ENCODE data around the gene LMO2.

The LMO2 gene

GRCh38 chr11:33916736-33917135, 24.9 kb upstream of the LMO2 start:
- TF ChIP-seq CTCF (IDR thresholded peaks at IDR 0.05; ENCODE audit: poor library complexity, severe bottlenecking) = no peak
- Histone ChIP-seq H3K27ac (ENCODE audit: poor library complexity, severe bottlenecking) (no peak overlapping the region), H3K27me3 (ENCODE audit: insufficient read depth, poor library complexity, severe bottlenecking) (no peaks in the 10 kb centered on the region), H3K4me3 (ENCODE audit: severe bottlenecking) (no peak overlapping the region), H3K36me3 (ENCODE audit: low read depth) (no peaks in the 10 kb centered on the region), H3K4me1 (ENCODE audit: insufficient read depth, poor library complexity, severe bottlenecking) (peaks cover 2% of the 10 kb centered on the region), H3K9me3 (ENCODE audit: severe bottlenecking) (peaks cover 4% of the 10 kb centered on the region)
- ATAC-seq (ENCODE audit: low read depth) (no peak), DNase-seq (ENCODE audit: low spot score) (no peak)

DNA sequence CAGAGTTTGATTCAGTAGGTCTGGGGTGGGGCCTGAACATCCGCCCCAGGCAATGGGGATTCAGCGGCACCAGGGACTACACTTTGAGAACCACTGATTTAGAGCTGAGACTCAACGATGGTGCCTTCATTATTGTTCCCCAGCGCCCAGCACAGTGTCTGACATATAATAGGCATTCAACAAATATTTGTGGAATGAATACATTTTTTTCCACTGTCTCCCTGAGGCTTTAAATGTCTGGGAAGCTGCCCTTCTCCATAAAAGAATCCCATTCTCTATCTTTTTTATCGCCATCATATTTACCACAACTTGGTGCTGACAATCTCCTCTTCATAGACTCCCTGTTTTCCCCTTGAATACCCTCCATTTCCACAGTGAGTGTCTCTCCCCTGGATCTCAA, 23.6 kb upstream of the LMO2 start:
- ATAC-seq (ENCODE audit: low read depth) = no peak
- H3K27ac ChIP-seq (ENCODE audit: poor library complexity, severe bottlenecking) = no peak overlapping the region

DNA sequence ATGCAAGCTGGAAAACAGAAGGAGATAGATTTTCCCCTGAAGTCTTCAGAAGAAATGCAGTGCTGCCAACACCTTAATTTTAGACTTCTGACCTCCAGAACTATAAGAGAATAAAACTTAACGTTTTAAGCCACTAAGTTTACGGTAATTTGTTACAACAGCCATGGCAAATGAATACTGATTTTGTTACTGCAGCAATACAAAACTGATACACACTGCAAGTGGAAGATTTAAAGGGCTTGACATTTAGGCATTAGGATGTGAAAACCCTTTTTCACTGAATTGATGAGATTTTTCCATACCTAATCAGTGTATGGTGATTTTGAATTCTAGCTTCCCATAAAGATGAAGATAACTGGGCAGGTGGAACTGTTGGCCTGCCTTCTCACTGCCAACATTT, 22.1 kb upstream of the LMO2 start:
- Histone ChIP-seq H3K4me3 (ENCODE audit: severe bottlenecking) (no peak overlapping the region), H3K27ac (ENCODE audit: poor library complexity, severe bottlenecking) (no peak overlapping the region), H3K4me1 (ENCODE audit: insufficient read depth, poor library complexity, severe bottlenecking) (peaks cover 2% of the 10 kb centered on the region), H3K36me3 (ENCODE audit: low read depth) (no peaks in the 10 kb centered on the region), H3K9me3 (ENCODE audit: severe bottlenecking) (peaks cover 4% of the 10 kb centered on the region), H3K27me3 (ENCODE audit: insufficient read depth, poor library complexity, severe bottlenecking) (no peaks in the 10 kb centered on the region)
- no peak for ATAC-seq (ENCODE audit: low read depth)
- no peak for TF ChIP-seq CTCF (IDR thresholded peaks at IDR 0.05; ENCODE audit: poor library complexity, severe bottlenecking)
- DNase-seq (ENCODE audit: low spot score) = no peak

More for the DNA sequence above, 23.6 kb upstream of the LMO2 start:
- H3K36me3 ChIP-seq (ENCODE audit: low read depth) = no peaks in the 10 kb centered on the region
- DNase-seq (ENCODE audit: low spot score) = no peak
- H3K4me3 ChIP-seq (ENCODE audit: severe bottlenecking) = no peak overlapping the region
- peaks cover 2% of the 10 kb centered on the region for H3K4me1 ChIP-seq (ENCODE audit: insufficient read depth, poor library complexity, severe bottlenecking)
- peaks cover 4% of the 10 kb centered on the region for H3K9me3 ChIP-seq (ENCODE audit: severe bottlenecking)
- TF ChIP-seq CTCF (IDR thresholded peaks at IDR 0.05; ENCODE audit: poor library complexity, severe bottlenecking) = no peak
- H3K27me3 ChIP-seq (ENCODE audit: insufficient read depth, poor library complexity, severe bottlenecking) = no peaks in the 10 kb centered on the region

- Histone ChIP-seq H3K36me3 (ENCODE audit: low read depth) (no peaks in the 10 kb centered on the region), H3K27me3 (ENCODE audit: insufficient read depth, poor library complexity, severe bottlenecking) (no peaks in the 10 kb centered on the region), H3K27ac (ENCODE audit: poor library complexity, severe bottlenecking) (no peak overlapping the region), H3K4me3 (ENCODE audit: severe bottlenecking) (no peak overlapping the region), H3K9me3 (ENCODE audit: severe bottlenecking) (peaks cover 4% of the 10 kb centered on the region), H3K4me1 (ENCODE audit: insufficient read depth, poor library complexity, severe bottlenecking) (peaks cover 2% of the 10 kb centered on the region)
- no peak for TF ChIP-seq CTCF (IDR thresholded peaks at IDR 0.05; ENCODE audit: poor library complexity, severe bottlenecking)
- ATAC-seq (ENCODE audit: low read depth) = peak; percentile 99
- no peak for DNase-seq (ENCODE audit: low spot score)
Measured at GRCh38 chr11:33912405-33913361, 20.8 kb upstream of the LMO2 start.

GRCh38 chr11:33910958-33911339, 19.1 kb upstream of the LMO2 start:
- no peaks in the 10 kb centered on the region for H3K36me3 ChIP-seq (ENCODE audit: low read depth)
- ATAC-seq (ENCODE audit: low read depth) (no peak), DNase-seq (ENCODE audit: low spot score) (no peak)
- no peak overlapping the region for H3K4me3 ChIP-seq (ENCODE audit: severe bottlenecking)
- no peak overlapping the region for H3K27ac ChIP-seq (ENCODE audit: poor library complexity, severe bottlenecking)
- H3K9me3 ChIP-seq (ENCODE audit: severe bottlenecking) = peaks cover 4% of the 10 kb centered on the region
- no peaks in the 10 kb centered on the region for H3K27me3 ChIP-seq (ENCODE audit: insufficient read depth, poor library complexity, severe bottlenecking)
- peaks cover 2% of the 10 kb centered on the region for H3K4me1 ChIP-seq (ENCODE audit: insufficient read depth, poor library complexity, severe bottlenecking)
- TF ChIP-seq CTCF (IDR thresholded peaks at IDR 0.05; ENCODE audit: poor library complexity, severe bottlenecking) = no peak
